ENCODE data around the gene MANSC4. TPM values are rescaled to one million over a fixed set of nuclear protein-coding genes. Genes with fewer than 3 reads are reported as not detected.

MANSC4 gene
- total RNA-seq, 1 experiment from 2014 or later, result not detected

DNA sequence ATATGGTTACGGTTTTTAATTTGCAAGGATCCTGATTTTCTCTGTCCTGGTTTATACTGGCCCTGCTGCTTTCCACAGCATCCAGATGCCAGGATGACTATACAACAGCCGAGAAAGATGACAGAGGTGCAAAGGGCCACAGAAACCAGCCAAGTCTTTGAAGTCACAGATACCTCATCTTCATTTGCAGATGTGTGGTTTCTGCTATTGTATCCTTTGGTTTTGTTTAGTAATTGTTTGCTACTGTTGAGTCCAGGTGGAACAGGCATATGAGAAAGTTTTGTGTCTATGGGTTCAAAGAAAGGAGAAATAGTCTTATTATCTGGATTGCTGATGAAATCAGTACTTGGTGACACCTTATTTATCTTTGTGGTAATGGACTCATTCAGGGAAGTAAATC is 17.3 kb downstream of the MANSC4 start:
- intact Hi-C loops (cut with micrococcal nuclease; ENCODE audit: unreplicated experiment) (no loop called here), in situ Hi-C loops (cut with HindIII; ENCODE audit: low pct_unique_long_range_greater_than_20kb, low sequenced_read_pairs) (no loop called here)
- ATAC-seq (no peak), DNase-seq (ENCODE audit: low read depth, low spot score) (no peak)
- ChIA-PET POLR2A (no interaction called here), CTCF (no interaction called here)
- BruUV-seq (replicated peaks), result no TSS peak
- TF ChIP-seq REST (IDR thresholded peaks at IDR 0.05; ENCODE audit: insufficient read depth in 1 of 2, low read depth in 2 of 2, low read length in 1 of 2), result no peak
- TF ChIP-seq SIN3A (IDR thresholded peaks at IDR 0.05; ENCODE audit: borderline replicate concordance, insufficient read depth, low read depth, low read length), result no peak
- no peak for TF ChIP-seq CTCF (IDR thresholded peaks at IDR 0.05)
- TF ChIP-seq POLR2AphosphoS5 (IDR thresholded peaks at IDR 0.05; ENCODE audit: low read depth, low read length), result no peak
- no peak for TF ChIP-seq TCF7L2 (IDR thresholded peaks at IDR 0.05; ENCODE audit: low read depth, low read length)
- no peaks in the 10 kb centered on the region for H3K36me3 ChIP-seq (ENCODE audit: control insufficient read depth, insufficient read depth, low read length)
- no peaks in the 10 kb centered on the region for H3K9me3 ChIP-seq (ENCODE audit: control insufficient read depth, insufficient read depth, low read depth, low read length)
- H3K4me3 ChIP-seq (ENCODE audit: low read depth in 2 of 2, low read length in 2 of 2), result no peak overlapping the region
- no peak overlapping the region for H3K27ac ChIP-seq (ENCODE audit: low read length)
- H3K27me3 ChIP-seq (ENCODE audit: control insufficient read depth, insufficient read depth, low read length), result no peaks in the 10 kb centered on the region
- H3K4me1 ChIP-seq (ENCODE audit: control insufficient read depth, insufficient read depth, low read length), result no peaks in the 10 kb centered on the region

DNA sequence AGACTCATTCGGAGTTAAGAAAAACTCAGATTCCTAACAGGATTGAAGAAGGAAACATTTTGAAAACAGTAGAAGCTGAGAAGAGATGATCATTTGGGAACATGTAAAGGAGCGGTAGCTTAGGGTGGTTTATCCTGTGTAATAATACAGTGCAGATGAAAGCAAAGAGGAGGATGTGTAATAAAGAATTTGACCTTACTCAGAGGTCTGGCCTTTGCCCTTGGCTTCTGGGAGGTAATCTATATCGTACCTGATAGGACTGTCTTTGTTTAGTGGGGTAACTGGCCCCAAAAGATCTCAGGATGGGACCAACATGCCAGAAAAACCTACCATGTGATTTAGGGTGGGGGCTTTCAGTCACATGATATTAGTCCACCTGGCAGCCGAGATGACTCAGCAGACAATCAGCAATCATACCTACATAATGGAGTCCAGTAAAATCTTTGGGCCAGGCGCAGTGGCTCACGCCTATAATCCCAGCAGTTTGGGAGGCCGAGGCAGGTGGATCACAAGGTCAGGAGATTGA is 23.3 kb downstream of the MANSC4 start:
- POLR2A ChIA-PET, result no interaction called here
- TF ChIP-seq POLR2AphosphoS5 (IDR thresholded peaks at IDR 0.05; ENCODE audit: low read depth, low read length) (no peak), TCF7L2 (IDR thresholded peaks at IDR 0.05; ENCODE audit: low read depth, low read length) (no peak), CTCF (IDR thresholded peaks at IDR 0.05) (no peak), REST (IDR thresholded peaks at IDR 0.05; ENCODE audit: insufficient read depth in 1 of 2, low read depth in 2 of 2, low read length in 1 of 2) (no peak), SIN3A (IDR thresholded peaks at IDR 0.05; ENCODE audit: borderline replicate concordance, insufficient read depth, low read depth, low read length) (no peak)

More for the DNA sequence above, 23.3 kb downstream of the MANSC4 start:
- DNase-seq (ENCODE audit: low read depth, low spot score), result no peak
- Histone ChIP-seq H3K27me3 (ENCODE audit: control insufficient read depth, insufficient read depth, low read length) (no peaks in the 10 kb centered on the region), H3K4me1 (ENCODE audit: control insufficient read depth, insufficient read depth, low read length) (no peaks in the 10 kb centered on the region), H3K27ac (ENCODE audit: low read length) (no peak overlapping the region), H3K4me3 (ENCODE audit: low read depth in 2 of 2, low read length in 2 of 2) (no peak overlapping the region), H3K9me3 (ENCODE audit: control insufficient read depth, insufficient read depth, low read depth, low read length) (no peaks in the 10 kb centered on the region), H3K36me3 (ENCODE audit: control insufficient read depth, insufficient read depth, low read length) (peaks cover 14% of the 10 kb centered on the region)
- BruUV-seq (replicated peaks), result no TSS peak
- ATAC-seq, result no peak; the same call in 1 of the 2 replicates
- CTCF ChIA-PET, result no interaction called here
- intact Hi-C loops (cut with micrococcal nuclease; ENCODE audit: unreplicated experiment), result no loop called here
- in situ Hi-C loops (cut with HindIII; ENCODE audit: low pct_unique_long_range_greater_than_20kb, low sequenced_read_pairs), result no loop called here
